Smooth muscle cell (in vitro differentiated cells): ENCODE results near the gene CABP2. TPM values are rescaled to one million over a fixed set of nuclear protein-coding genes. Genes with fewer than 3 reads are reported as not detected.
A peak's percentile ranks its signal among the peaks of the same experiment; 100 is the strongest.

Source experiments
- DNase-seq: peaks from one replicate; lab custom pipeline; 2025; ENCODE audit not compliant: unreplicated experiment; lab: John Stamatoyannopoulos, UW
- H2AFZ ChIP-seq: fragments of 200-600 bp; sonication (generic); 2 replicates; pipeline ENCODE4 v1.6.0; 2016; ENCODE audit warnings: antibody characterized with exemption, low read depth, mild to moderate bottlenecking
- H3F3A ChIP-seq: fragments of 200-600 bp; sonication (generic); 2 replicates; pipeline ENCODE4 v1.6.0; 2017; ENCODE audit warnings: antibody characterized with exemption, low read depth
- H3K27ac ChIP-seq: fragments of 200-600 bp; sonication (generic); 2 replicates; pipeline ENCODE4 v1.5.1; 2016; ENCODE audit warnings: low read depth, mild to moderate bottlenecking
- H3K27me3 ChIP-seq: fragments of 200-600 bp; sonication (generic); 2 replicates; pipeline ENCODE4 v1.6.1; 2016; ENCODE audit warnings: low read depth, mild to moderate bottlenecking
- H3K36me3 ChIP-seq: fragments of 200-600 bp; sonication (generic); 2 replicates; pipeline ENCODE4 v1.5.1; 2016; ENCODE audit warnings: low read depth
- H3K4me1 ChIP-seq: fragments of 200-600 bp; sonication (generic); 2 replicates; pipeline ENCODE4 v1.5.1; 2016; ENCODE audit warnings: low read depth
- H3K4me2 ChIP-seq: fragments of 200-600 bp; sonication (generic); 2 replicates; pipeline ENCODE4 v1.6.0; 2016; ENCODE audit warnings: mild to moderate bottlenecking
- H3K4me3 ChIP-seq: fragments of 200-600 bp; sonication (generic); 2 replicates; pipeline ENCODE4 v1.5.1; 2016; ENCODE audit warnings: mild to moderate bottlenecking
- H3K79me2 ChIP-seq: fragments of 200-600 bp; sonication (generic); 2 replicates; pipeline ENCODE4 v1.6.0; 2016; ENCODE audit warnings: low read depth, mild to moderate bottlenecking
- H3K9ac ChIP-seq: fragments of 200-600 bp; sonication (generic); 2 replicates; pipeline ENCODE4 v1.6.0; 2016; ENCODE audit warnings: low read depth
- H3K9me3 ChIP-seq: fragments of 200-600 bp; sonication (generic); replicated peaks from 2 replicates; pipeline ENCODE4 v1.5.1; 2016; ENCODE audit warnings: low read depth
- H4K20me1 ChIP-seq: fragments of 200-600 bp; sonication (generic); 2 replicates; pipeline ENCODE4 v1.6.0; 2016; ENCODE audit warnings: low read depth
- WGBS: methylation state at CpG from one replicate; pipeline ENCODE4 v1.1.7; 2016; ENCODE audit warnings: low lambda C conversion rate; 5-methylcytosine and 5-hydroxymethylcytosine counted together
- polyA plus RNA-seq: library from polyadenylated mRNA; unstranded; fragments of >200 nt; fragmentation: Nextera tagmentation; extraction: Ambion mirVana; gene quantifications from 2 replicates; pipeline ENCODE4 v1.2.1, GENCODE V29; 2016
- total RNA-seq: library from RNA; depleted of rRNA; stranded (reverse); fragments of >200 nt; gene quantifications from 2 replicates; pipeline ENCODE4 v1.2.3, GENCODE V29; 2014
- TF ChIP-seq, protein P1 (sequence below): fragments of 200-600 bp; sonication (generic); IDR thresholded peaks from 2 replicates; pipeline ENCODE4 v1.5.1; 2017; ENCODE audit warnings: borderline replicate concordance, mild to moderate bottlenecking, antibody characterized with exemption; ENCODE audit not compliant: insufficient read depth, poor library complexity, severe bottlenecking

CABP2 gene
- total and polyA plus RNA-seq, 2 experiments from 2014 or later = not detected

DNA sequence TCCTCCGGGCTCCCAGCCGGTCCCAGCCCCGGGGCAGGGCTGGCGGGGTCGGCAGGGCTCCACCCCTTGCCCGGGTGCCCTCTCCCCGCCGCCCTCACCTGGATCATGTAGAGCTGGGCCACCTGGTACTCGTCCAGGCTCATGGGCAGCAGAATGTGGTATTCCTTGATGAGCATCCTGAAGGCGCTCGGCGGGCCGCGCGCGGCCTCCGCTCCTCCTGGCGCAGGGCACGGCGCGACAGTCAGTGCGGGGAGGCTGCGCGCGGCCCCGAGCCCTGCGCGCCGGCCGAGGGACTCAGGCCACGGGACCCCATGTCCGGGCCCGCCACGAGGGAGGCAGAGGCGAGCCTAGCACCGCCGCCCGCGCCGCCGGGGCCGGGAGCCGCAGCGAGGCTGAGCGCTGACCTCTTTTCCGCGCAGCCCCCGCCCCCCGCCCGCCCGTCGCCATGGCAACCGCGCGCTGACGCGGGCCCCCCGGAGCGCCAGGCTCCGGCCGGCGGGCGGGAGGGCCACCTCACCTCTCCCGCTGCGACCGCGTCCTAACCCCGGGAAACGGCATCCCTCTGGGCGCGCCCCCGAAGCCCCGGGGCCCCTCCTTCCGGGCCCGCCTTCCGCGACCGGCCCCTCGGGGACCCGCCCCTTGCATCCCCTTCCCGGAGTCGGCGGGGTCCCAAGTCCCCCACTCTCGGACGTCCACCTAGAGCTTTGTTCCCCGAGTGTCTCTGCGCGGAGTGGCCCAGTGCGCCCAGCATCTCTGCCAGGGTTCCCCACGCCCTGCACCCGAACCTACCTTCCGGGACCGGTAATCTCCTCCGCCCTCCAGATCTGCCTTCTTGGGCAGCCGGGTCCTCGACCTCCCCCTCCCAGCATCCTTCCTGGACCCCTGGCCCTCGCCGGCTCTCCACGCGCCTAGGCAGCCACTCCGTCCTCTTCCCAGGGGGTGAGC is 19.0 kb downstream of the CABP2 start:
- Histone ChIP-seq H4K20me1 (peaks cover 18% of the 10 kb centered on the region), H3K4me1 (peaks cover 21% of the 10 kb centered on the region), H3K4me3 (peak overlapping the region; percentile 73), H3F3A (peaks cover 4% of the 10 kb centered on the region), H3K27ac (peak overlapping the region; percentile 87), H3K9ac (peak overlapping the region; percentile 86), H3K4me2 (peak overlapping the region; percentile 99), H3K27me3 (no peaks in the 10 kb centered on the region), H3K36me3 (no peaks in the 10 kb centered on the region), H3K9me3 (no peaks in the 10 kb centered on the region), H2AFZ (no peak overlapping the region), H3K79me2 (peaks cover 14% of the 10 kb centered on the region)
- DNase-seq = peak; percentile 26
- 4% methylated on average over 68 of the region's 101 CpGs for WGBS
- TF ChIP-seq, protein P1, sequence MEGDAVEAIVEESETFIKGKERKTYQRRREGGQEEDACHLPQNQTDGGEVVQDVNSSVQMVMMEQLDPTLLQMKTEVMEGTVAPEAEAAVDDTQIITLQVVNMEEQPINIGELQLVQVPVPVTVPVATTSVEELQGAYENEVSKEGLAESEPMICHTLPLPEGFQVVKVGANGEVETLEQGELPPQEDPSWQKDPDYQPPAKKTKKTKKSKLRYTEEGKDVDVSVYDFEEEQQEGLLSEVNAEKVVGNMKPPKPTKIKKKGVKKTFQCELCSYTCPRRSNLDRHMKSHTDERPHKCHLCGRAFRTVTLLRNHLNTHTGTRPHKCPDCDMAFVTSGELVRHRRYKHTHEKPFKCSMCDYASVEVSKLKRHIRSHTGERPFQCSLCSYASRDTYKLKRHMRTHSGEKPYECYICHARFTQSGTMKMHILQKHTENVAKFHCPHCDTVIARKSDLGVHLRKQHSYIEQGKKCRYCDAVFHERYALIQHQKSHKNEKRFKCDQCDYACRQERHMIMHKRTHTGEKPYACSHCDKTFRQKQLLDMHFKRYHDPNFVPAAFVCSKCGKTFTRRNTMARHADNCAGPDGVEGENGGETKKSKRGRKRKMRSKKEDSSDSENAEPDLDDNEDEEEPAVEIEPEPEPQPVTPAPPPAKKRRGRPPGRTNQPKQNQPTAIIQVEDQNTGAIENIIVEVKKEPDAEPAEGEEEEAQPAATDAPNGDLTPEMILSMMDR = no peak

DNA sequence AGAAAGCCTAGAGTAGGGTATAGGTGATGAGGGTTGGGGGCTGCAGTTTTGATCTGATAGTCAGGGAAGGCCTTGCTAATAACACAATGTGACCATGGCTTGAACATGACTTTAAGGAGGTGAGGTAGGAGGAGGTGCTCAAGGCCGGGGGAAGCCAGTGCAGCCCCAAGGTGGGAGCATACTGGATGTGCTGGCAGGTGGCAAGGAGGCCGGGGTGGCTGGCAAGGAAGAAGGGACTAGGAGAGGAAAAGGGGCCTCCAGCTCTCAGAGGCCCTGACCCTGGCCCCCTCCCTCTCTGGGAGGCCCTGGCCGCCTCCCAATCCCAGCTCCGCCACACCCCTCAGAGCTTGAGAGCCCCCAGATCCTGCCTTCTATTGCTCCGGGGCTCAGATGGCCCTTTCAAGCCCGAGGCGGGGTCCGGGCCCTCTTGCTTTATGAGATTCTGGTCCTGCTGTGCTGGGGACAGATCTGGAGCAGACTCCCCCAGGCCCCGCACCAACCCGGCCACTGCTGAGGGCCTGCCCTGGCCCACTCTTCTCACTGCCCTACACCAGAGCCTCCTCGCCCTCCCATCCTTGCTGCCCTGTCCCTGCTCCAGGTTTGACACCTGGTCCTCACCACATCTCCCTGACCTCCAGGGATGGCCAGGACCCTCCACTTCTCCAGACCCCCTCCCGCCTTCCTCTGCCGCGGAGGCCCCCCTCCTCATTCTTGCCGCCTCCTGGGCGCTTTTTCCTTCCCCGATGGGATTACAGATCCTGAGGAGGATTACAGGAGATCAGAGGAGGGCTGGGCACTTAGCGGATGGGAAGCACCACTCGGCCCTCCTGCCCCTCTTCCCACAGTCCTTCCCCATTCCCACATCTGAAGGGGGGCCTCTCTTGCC is 19.9 kb downstream of the CABP2 start:
- Histone ChIP-seq H3K36me3 (no peaks in the 10 kb centered on the region), H3K79me2 (peaks cover 14% of the 10 kb centered on the region), H3K27ac (no peak overlapping the region), H3K27me3 (no peaks in the 10 kb centered on the region), H3K9me3 (no peaks in the 10 kb centered on the region), H3K4me3 (peak overlapping the region; percentile 73), H3K4me1 (peaks cover 21% of the 10 kb centered on the region), H4K20me1 (peaks cover 18% of the 10 kb centered on the region), H3F3A (peaks cover 4% of the 10 kb centered on the region), H3K4me2 (peak overlapping the region; percentile 99), H3K9ac (peak overlapping the region; percentile 46), H2AFZ (no peak overlapping the region)
- 82% methylated on average over 13 of the region's 19 CpGs for WGBS
- TF ChIP-seq, protein P1 = no peak
- no peak for DNase-seq

DNA sequence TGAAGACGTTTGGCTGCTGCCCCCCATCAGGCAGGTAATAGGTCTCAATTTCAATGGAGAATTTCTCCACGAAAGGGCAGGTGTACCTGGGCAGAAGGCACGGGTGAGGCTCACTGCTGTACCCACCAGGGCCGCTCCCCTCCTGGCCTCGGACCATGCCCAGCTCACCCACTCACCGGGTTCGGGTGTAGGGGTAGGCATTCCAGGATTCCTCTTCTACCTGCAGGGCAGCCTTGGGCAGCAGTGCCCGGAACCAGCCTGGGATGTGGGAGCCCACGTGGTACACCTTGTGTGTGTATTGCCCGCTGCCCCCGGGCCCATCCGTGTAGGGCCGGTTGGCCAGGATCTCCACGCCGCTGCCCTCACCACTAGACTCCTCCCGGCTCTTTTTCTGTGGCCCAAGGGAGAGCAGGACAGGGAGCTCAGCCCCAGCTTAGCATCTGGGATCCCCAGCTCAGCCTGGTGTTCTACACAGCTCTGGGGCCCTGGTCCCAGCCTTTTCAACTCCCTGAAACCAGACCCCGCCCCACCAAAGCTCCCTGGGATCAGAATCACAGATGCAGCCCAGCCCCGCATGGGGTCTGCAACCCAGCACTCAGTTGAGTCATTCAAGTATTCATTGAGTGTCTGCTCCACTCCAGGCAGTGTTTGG is 20.8 kb downstream of the CABP2 start:
- Histone ChIP-seq H3K4me2 (no peak overlapping the region), H3K9ac (no peak overlapping the region), H3K79me2 (peaks cover 14% of the 10 kb centered on the region), H4K20me1 (peaks cover 18% of the 10 kb centered on the region), H3K4me1 (peaks cover 21% of the 10 kb centered on the region), H3K4me3 (no peak overlapping the region), H3K27ac (no peak overlapping the region), H2AFZ (no peak overlapping the region), H3K9me3 (no peaks in the 10 kb centered on the region), H3F3A (peaks cover 4% of the 10 kb centered on the region), H3K27me3 (no peaks in the 10 kb centered on the region), H3K36me3 (no peaks in the 10 kb centered on the region)
- no peak for DNase-seq
- TF ChIP-seq, protein P1 = no peak
- WGBS = 96% methylated on average over 18 of the region's 18 CpGs
